ENCODE measurements around the gene PAX7. TPM values are rescaled to one million over a fixed set of nuclear protein-coding genes. Genes with fewer than 3 reads are reported as not detected.

PAX7 gene
- total RNA-seq, 1 donor from 2014 or later = not detected

DNA sequence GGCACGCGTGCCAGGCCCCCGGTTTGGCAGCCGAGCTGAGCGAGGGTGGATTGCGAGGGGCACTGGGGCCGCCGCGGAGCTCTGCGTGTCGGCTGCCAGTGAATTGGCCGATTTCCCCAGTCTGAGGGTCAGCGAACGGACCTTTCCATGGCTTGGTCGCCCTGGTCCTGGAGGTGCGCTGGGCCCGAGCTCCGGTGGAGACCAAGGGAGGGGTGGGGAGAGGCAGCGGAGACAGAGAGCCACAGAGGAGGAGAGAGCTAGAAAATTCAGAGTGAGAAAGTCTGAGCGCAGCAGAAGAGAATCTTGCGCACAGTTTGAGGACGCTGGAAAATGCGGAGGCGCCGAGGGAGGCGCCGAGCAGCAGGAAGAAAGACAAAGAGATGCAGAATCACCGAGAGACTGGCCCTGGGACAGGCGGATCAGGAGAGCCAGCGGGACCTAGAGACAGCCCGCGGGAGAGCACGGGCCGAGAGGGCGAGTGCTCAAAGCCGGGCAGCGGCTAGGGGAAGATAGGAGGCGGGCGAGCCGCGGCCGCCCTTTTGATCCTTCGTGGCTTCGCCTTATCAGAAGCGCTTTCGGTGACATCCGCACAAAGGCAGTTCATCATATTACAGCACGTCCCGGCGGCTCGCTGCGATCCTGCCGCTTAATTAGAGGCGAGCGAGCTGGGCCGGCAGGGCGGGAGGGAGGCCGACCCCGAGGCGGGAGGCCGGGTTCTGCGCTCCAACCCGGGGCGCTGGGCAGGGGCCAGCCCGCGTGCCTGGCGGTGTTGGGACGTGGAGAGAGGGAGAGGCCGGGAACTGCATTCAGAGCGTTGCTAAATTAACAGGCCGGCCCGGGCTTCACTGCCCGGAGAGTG, 12.7 kb downstream of the PAX7 start:
- no peak for ATAC-seq (ENCODE audit: low read depth)
- intact Hi-C loops (cut with micrococcal nuclease) = no loop called here
- peaks cover 72% of the 10 kb centered on the region for H3K27me3 Mint-ChIP-seq
- peaks cover 3% of the 10 kb centered on the region for H3K4me1 Mint-ChIP-seq
- CTCF ChIA-PET = no interaction called here
- DNase-seq = no peak
- no peak overlapping the region for H3K4me3 Mint-ChIP-seq
- no peaks in the 10 kb centered on the region for H3K9me3 Mint-ChIP-seq
- no peaks in the 10 kb centered on the region for H3K36me3 Mint-ChIP-seq (ENCODE audit: low read depth)
- TF ChIP-seq, protein P1, sequence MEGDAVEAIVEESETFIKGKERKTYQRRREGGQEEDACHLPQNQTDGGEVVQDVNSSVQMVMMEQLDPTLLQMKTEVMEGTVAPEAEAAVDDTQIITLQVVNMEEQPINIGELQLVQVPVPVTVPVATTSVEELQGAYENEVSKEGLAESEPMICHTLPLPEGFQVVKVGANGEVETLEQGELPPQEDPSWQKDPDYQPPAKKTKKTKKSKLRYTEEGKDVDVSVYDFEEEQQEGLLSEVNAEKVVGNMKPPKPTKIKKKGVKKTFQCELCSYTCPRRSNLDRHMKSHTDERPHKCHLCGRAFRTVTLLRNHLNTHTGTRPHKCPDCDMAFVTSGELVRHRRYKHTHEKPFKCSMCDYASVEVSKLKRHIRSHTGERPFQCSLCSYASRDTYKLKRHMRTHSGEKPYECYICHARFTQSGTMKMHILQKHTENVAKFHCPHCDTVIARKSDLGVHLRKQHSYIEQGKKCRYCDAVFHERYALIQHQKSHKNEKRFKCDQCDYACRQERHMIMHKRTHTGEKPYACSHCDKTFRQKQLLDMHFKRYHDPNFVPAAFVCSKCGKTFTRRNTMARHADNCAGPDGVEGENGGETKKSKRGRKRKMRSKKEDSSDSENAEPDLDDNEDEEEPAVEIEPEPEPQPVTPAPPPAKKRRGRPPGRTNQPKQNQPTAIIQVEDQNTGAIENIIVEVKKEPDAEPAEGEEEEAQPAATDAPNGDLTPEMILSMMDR (IDR thresholded peaks at IDR 0.05) = no peak
- no peak overlapping the region for H3K27ac Mint-ChIP-seq
- POLR2A ChIA-PET = no interaction called here

DNA sequence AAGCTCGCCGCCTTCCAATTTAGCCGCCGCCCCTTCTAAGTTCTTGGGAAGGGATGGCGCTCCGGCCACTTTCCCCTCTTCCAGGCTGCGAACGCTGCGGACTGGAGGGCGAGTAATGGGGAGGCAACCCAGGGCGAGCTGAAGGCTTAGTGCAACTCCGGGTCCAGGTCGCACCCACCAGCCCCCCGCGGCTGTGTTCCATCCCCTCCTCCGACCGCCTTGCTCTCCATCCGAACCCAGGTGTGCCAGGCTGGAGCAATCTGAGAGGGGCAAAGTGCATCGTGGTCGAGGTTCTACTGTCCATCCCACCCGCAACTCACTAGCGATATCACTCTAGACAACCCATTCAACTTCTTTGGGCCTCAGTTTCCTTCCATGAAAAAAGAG, 13.4 kb downstream of the PAX7 start:
- ChIA-PET POLR2A (no interaction called here), CTCF (no interaction called here)
- H3K36me3 Mint-ChIP-seq (ENCODE audit: low read depth) = no peaks in the 10 kb centered on the region
- TF ChIP-seq, protein P1 (IDR thresholded peaks at IDR 0.05) = no peak
- intact Hi-C loops (cut with micrococcal nuclease) = no loop called here
- ATAC-seq (ENCODE audit: low read depth) (no peak), DNase-seq (no peak)
- H3K9me3 Mint-ChIP-seq = no peaks in the 10 kb centered on the region
- no peak overlapping the region for H3K4me3 Mint-ChIP-seq
- H3K27me3 Mint-ChIP-seq = peaks cover 72% of the 10 kb centered on the region
- no peak overlapping the region for H3K27ac Mint-ChIP-seq
- H3K4me1 Mint-ChIP-seq = peaks cover 3% of the 10 kb centered on the region

DNA sequence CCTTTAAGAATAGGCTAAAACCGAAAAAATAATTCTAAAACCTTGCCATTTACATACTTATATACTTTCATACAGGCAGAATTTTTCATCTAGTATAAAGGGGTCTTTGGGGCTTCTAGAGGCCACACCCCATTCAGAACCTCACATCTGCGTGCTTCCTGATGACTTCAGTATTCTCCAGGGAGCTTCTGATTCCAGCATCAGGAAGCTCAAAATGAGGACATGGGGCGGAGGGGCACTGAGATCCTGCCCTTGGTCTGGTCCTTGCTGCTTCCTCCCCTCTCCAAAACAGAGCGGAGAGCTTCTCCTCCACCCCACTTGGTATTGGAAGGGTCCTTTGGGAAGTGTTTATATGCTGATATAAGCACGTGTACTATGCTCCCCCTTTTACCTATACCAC, 13.8 kb downstream of the PAX7 start:
- TF ChIP-seq, protein P1 (IDR thresholded peaks at IDR 0.05) = no peak
- CTCF ChIA-PET = no interaction called here

DNA sequence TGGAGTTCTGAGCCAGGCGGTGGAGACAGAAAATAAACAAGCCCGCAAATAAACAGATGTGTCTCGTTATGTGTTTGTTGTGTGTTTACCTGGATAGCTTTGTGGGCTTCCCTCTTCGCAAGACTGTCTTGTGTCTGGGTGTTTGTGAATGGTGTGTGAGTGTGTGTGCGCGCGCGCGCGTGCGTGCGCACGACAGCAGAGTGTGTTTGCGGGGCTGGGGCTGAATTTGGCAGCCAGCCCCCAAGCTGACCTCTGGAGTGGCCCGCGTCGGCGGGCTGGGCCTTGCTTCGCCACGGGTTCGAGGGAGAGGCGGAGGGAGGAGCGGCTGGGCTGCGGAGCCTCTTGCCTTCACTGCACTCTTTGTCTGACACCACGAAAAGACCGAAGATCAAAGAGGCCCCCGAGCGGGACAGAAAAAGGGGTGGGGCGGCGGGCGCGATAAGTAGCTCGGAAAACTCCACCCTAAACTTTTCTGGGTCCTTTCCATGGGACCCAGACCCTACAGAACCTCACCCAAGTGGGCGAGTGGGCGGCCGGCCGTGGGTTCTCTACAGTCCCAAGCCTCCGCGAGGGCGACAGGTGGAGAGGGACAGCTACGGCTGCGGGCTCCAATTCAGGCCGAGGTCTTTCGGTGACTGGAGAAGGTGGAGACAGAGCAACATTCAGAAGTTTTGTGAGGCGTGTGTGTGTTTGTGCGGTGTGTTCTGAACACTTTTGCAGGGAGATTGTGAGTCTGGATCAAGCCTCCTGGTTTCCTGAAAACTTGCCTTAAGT, 14.5 kb downstream of the PAX7 start:
- Mint-ChIP-seq H3K4me3 (no peak overlapping the region), H3K27ac (no peak overlapping the region), H3K27me3 (peaks cover 70% of the 10 kb centered on the region), H3K9me3 (no peaks in the 10 kb centered on the region), H3K36me3 (ENCODE audit: low read depth) (no peaks in the 10 kb centered on the region), H3K4me1 (peaks cover 3% of the 10 kb centered on the region)
- ATAC-seq (ENCODE audit: low read depth) (no peak), DNase-seq (no peak)
- POLR2A ChIA-PET = no interaction called here
- intact Hi-C loops (cut with micrococcal nuclease) = no loop called here
- CTCF ChIA-PET = no interaction called here
- TF ChIP-seq, protein P1 (IDR thresholded peaks at IDR 0.05) = no peak

More for the DNA sequence above, 13.8 kb downstream of the PAX7 start:
- DNase-seq = no peak
- Mint-ChIP-seq H3K9me3 (no peaks in the 10 kb centered on the region), H3K4me3 (no peak overlapping the region), H3K36me3 (ENCODE audit: low read depth) (no peaks in the 10 kb centered on the region), H3K4me1 (peaks cover 3% of the 10 kb centered on the region), H3K27me3 (peaks cover 70% of the 10 kb centered on the region), H3K27ac (no peak overlapping the region)
- POLR2A ChIA-PET = no interaction called here
- no peak for ATAC-seq (ENCODE audit: low read depth)
- intact Hi-C loops (cut with micrococcal nuclease) = no loop called here

DNA sequence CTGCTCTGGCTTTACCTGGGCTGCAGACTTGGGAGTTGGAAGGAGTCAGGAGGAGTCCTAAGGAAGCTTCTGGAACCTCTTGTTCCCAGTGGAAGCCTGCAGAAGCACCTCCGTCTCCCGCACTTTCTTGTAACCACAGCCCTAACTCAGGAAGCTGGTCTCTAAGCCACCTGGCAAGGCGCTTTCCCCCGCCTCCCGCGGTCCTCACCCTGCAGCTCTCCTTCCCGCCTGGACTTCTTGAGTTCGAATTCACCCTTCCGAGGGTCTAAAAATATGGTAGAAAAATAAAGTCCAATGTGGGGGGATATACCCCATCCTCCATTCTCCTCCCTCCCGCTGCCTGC, 15.1 kb downstream of the PAX7 start:
- CTCF ChIA-PET = no interaction called here
- POLR2A ChIA-PET = no interaction called here
- no peak overlapping the region for H3K27ac Mint-ChIP-seq
- intact Hi-C loops (cut with micrococcal nuclease) = no loop called here
- no peak for DNase-seq
- H3K36me3 Mint-ChIP-seq (ENCODE audit: low read depth) = no peaks in the 10 kb centered on the region
- no peaks in the 10 kb centered on the region for H3K9me3 Mint-ChIP-seq
- TF ChIP-seq, protein P1 (IDR thresholded peaks at IDR 0.05) = no peak
- peaks cover 71% of the 10 kb centered on the region for H3K27me3 Mint-ChIP-seq
- H3K4me1 Mint-ChIP-seq = peaks cover 3% of the 10 kb centered on the region
- H3K4me3 Mint-ChIP-seq = no peak overlapping the region
- no peak for ATAC-seq (ENCODE audit: low read depth)
